ENCODE data around the gene MBNL1.

The MBNL1 gene

DNA sequence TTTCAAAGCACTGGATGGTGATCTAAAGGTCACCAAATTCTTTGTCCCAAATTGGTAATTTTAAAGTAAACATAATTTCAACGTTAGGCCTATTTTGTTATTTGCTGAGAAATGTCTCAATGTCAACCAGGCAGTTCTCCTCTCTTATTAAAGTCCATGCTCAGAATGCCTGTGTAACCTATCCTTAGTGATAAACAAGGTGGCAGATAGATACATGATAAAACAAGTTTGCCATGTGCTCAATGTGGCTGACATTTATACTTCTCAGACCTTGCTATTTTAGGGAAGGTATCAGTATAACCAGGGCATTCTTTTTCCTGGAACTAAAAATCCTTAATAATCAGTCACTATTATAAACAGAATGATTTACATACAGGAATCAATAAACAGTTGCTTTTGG, 8.5 kb downstream of the MBNL1 start:
- TF ChIP-seq CTCF (IDR thresholded peaks at IDR 0.05; ENCODE audit: low read length), result no peak
- no peak for TF ChIP-seq EZH2 (optimal IDR thresholded peaks at IDR 0.05; ENCODE audit: low read depth, low read length)
- no peak for TF ChIP-seq EZH2phosphoT487 (IDR thresholded peaks at IDR 0.05; ENCODE audit: low read length)
- peaks cover 99% of the 10 kb centered on the region for H3K79me2 ChIP-seq (ENCODE audit: low read length)
- H3K9me3 ChIP-seq (replicated peaks; ENCODE audit: insufficient read depth, low read length), result no peaks in the 10 kb centered on the region
- H3K4me2 ChIP-seq (ENCODE audit: low read depth, low read length), result peak overlapping the region; percentile 66
- H2AFZ ChIP-seq (ENCODE audit: low read length), result no peak overlapping the region
- no peaks in the 10 kb centered on the region for H3K27me3 ChIP-seq (replicated peaks; ENCODE audit: insufficient read depth, low read length)
- peak overlapping the region; percentile 29; the same call in 1 of the 2 replicates for H3K9ac ChIP-seq (ENCODE audit: low read length)
- H3K27ac ChIP-seq (ENCODE audit: low read length), result peak overlapping the region; percentile 28; the same call in 1 of the 2 replicates
- no peak for DNase-seq
- no peaks in the 10 kb centered on the region for H3K9me2 ChIP-seq (replicated peaks; ENCODE audit: insufficient read depth, low read length)
- no peaks in the 10 kb centered on the region for H4K20me1 ChIP-seq (ENCODE audit: insufficient read depth, low read length)
- no peaks in the 10 kb centered on the region; the same call in 1 of the 2 replicates for H3K36me3 ChIP-seq (replicated peaks; ENCODE audit: insufficient read depth, low read length)
- peaks cover 48% of the 10 kb centered on the region for H3K4me1 ChIP-seq (ENCODE audit: low read length)
- H3K4me3 ChIP-seq (ENCODE audit: low read length), result peak overlapping the region; percentile 10; the same call in 1 of the 2 replicates
- H3F3A ChIP-seq (ENCODE audit: insufficient read depth, low read length), result peaks cover 60% of the 10 kb centered on the region

DNA sequence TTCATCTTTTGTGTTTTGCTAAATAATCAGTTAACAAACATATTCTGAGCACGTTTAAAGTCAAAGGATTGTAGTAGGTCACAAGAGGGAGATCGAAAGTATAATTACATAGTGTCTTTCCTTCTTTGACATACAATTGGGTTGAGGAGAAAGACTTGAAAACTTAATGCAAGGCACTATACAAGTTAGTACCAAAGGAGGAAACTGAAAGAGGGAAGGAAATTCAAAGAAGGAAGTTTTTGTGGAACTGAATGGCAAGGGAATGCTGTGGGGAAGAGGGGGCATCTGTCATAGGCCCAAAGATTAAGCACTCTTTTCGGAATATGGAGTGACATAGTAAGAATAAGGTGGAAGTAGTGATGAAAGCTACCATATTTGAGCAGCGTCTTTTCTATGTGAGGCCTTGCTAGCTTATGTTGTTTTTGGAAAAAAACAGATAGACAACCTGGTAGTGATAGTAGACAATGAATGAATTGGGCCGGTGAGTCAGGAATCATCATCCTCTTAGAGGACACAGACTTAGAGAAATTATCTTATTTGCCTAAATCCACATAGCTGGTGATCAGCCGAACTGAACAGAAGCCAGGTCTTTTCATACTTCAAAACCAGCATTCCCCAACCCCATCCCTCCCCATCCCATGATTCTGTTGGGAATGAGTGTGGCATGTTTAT, 10.2 kb downstream of the MBNL1 start:
- H3K36me3 ChIP-seq (replicated peaks; ENCODE audit: insufficient read depth, low read length), result no peaks in the 10 kb centered on the region; the same call in 1 of the 2 replicates
- no peaks in the 10 kb centered on the region for H3K27me3 ChIP-seq (replicated peaks; ENCODE audit: insufficient read depth, low read length)
- TF ChIP-seq EZH2 (optimal IDR thresholded peaks at IDR 0.05; ENCODE audit: low read depth, low read length), result no peak
- no peak for TF ChIP-seq CTCF (IDR thresholded peaks at IDR 0.05; ENCODE audit: low read length)
- no peak for TF ChIP-seq EZH2phosphoT487 (IDR thresholded peaks at IDR 0.05; ENCODE audit: low read length)
- H3K4me1 ChIP-seq (ENCODE audit: low read length), result peaks cover 51% of the 10 kb centered on the region
- peaks cover 99% of the 10 kb centered on the region for H3K79me2 ChIP-seq (ENCODE audit: low read length)
- H3K9me2 ChIP-seq (replicated peaks; ENCODE audit: insufficient read depth, low read length), result no peaks in the 10 kb centered on the region
- H3K27ac ChIP-seq (ENCODE audit: low read length), result peak overlapping the region; percentile 92; the same call in 1 of the 2 replicates
- peaks cover 8% of the 10 kb centered on the region for H4K20me1 ChIP-seq (ENCODE audit: insufficient read depth, low read length)
- no peak overlapping the region for H2AFZ ChIP-seq (ENCODE audit: low read length)
- H3K9ac ChIP-seq (ENCODE audit: low read length), result peak overlapping the region; percentile 60; the same call in 1 of the 2 replicates
- H3F3A ChIP-seq (ENCODE audit: insufficient read depth, low read length), result peaks cover 74% of the 10 kb centered on the region
- peak overlapping the region; percentile 91 for H3K4me2 ChIP-seq (ENCODE audit: low read depth, low read length)
- no peaks in the 10 kb centered on the region for H3K9me3 ChIP-seq (replicated peaks; ENCODE audit: insufficient read depth, low read length)
- peak overlapping the region; percentile 43 for H3K4me3 ChIP-seq (ENCODE audit: low read length)
- peak; percentile 30 for DNase-seq

GRCh38 chr3:152279479-152279878, 10.8 kb downstream of the MBNL1 start:
- Histone ChIP-seq H3F3A (ENCODE audit: insufficient read depth, low read length) (peaks cover 69% of the 10 kb centered on the region), H3K4me2 (ENCODE audit: low read depth, low read length) (peak overlapping the region; percentile 91), H3K4me3 (ENCODE audit: low read length) (peak overlapping the region; percentile 43), H4K20me1 (ENCODE audit: insufficient read depth, low read length) (peaks cover 8% of the 10 kb centered on the region), H2AFZ (ENCODE audit: low read length) (no peak overlapping the region), H3K27me3 (replicated peaks; ENCODE audit: insufficient read depth, low read length) (no peaks in the 10 kb centered on the region), H3K9me3 (replicated peaks; ENCODE audit: insufficient read depth, low read length) (no peaks in the 10 kb centered on the region), H3K9ac (ENCODE audit: low read length) (peak overlapping the region; percentile 60; the same call in 1 of the 2 replicates), H3K27ac (ENCODE audit: low read length) (peak overlapping the region; percentile 92; the same call in 1 of the 2 replicates), H3K4me1 (ENCODE audit: low read length) (peaks cover 48% of the 10 kb centered on the region), H3K79me2 (ENCODE audit: low read length) (peaks cover 99% of the 10 kb centered on the region), H3K9me2 (replicated peaks; ENCODE audit: insufficient read depth, low read length) (no peaks in the 10 kb centered on the region), H3K36me3 (replicated peaks; ENCODE audit: insufficient read depth, low read length) (no peaks in the 10 kb centered on the region; the same call in 1 of the 2 replicates)
- TF ChIP-seq EZH2phosphoT487 (IDR thresholded peaks at IDR 0.05; ENCODE audit: low read length) (no peak), EZH2 (optimal IDR thresholded peaks at IDR 0.05; ENCODE audit: low read depth, low read length) (no peak), CTCF (IDR thresholded peaks at IDR 0.05; ENCODE audit: low read length) (no peak)
- DNase-seq, result no peak
